B cell (primary cell): ENCODE data around the gene SGSM1. TPM values are rescaled to one million over a fixed set of nuclear protein-coding genes. Genes with fewer than 3 reads are reported as not detected.

ENCODE experiments used
- ATAC-seq: fragments of 200-7000 bp; cut with Tn5 transposase; one replicate; pipeline ENCODE4 v1.10.0; 2021; ENCODE audit warnings: low read depth, mild to moderate bottlenecking, moderate number of reproducible peaks, moderate library complexity
- CTCF ChIA-PET: fragments of 350-600 bp; sonication (Branson Sonifier 250); formaldehyde crosslinking; loops from one replicate; lab custom pipeline; 2021; ENCODE audit warnings: antibody characterized with exemption, inconsistent platforms; lab: Charles Lee
- POLR2A ChIA-PET: fragments of 350-600 bp; sonication (Branson Sonifier 250); formaldehyde crosslinking; loops from one replicate; lab custom pipeline; 2021; ENCODE audit warnings: antibody characterized with exemption; lab: Charles Lee
- DNase-seq: peaks from one replicate; pipeline ENCODE4 v3.0.0; 2013
- H2AFZ ChIP-seq: 2 replicates; pipeline ENCODE4 v1.6.1; 2012; ENCODE audit warnings: mild to moderate bottlenecking, low read depth, low read length; ENCODE audit not compliant: insufficient read depth, poor library complexity, severe bottlenecking
- H3K27ac ChIP-seq, 2 donors: 1 replicate in 1 of 2; 2 replicates in 1 of 2; pipeline ENCODE4 v1.5.1; 2012 to 2013; ENCODE audit warnings: low read length in 2 of 2, mild to moderate bottlenecking in 2 of 2, moderate library complexity in 1 of 2
- H3K27me3 ChIP-seq, 4 experiments: fragments of 200-600 bp in 1 of 4; sonication (generic) in 1 of 4; replicated peaks in 1 of 4; 1 replicate in 2 of 4; 2 replicates in 2 of 4; pipeline versions ENCODE4 v1.6.1 to v1.7.0; 2013 to 2016; ENCODE audit warnings: low read length in 3 of 4, mild to moderate bottlenecking in 2 of 4, mixed read lengths in 1 of 4, moderate library complexity in 1 of 4; ENCODE audit not compliant: insufficient read depth in 4 of 4, control insufficient read depth in 3 of 4; ENCODE audit errors: control extremely low read depth in 1 of 4
- H3K36me3 ChIP-seq, 2 experiments: replicated peaks in 1 of 2; 1 replicate in 1 of 2; 2 replicates in 1 of 2; pipeline versions ENCODE4 v1.6.1 to v1.7.1; 2013; ENCODE audit warnings: low read length in 1 of 2; ENCODE audit not compliant: insufficient read depth in 2 of 2, control insufficient read depth in 1 of 2; ENCODE audit errors: control extremely low read depth in 1 of 2, extremely low read depth in 1 of 2
- H3K4me1 ChIP-seq, 2 donors: fragments of 200-600 bp in 1 of 2; sonication (generic) in 1 of 2; 1 replicate in 1 of 2; 2 replicates in 1 of 2; pipeline versions ENCODE4 v1.5.1 to v1.6.1; 2013 to 2017; ENCODE audit warnings: low read length in 2 of 2; ENCODE audit not compliant: control insufficient read depth in 2 of 2, insufficient read depth in 2 of 2
- H3K4me2 ChIP-seq: replicated peaks from 2 replicates; pipeline ENCODE3; 2012; ENCODE audit warnings: mild to moderate bottlenecking, low read depth, low read length; ENCODE audit not compliant: poor library complexity, severe bottlenecking
- H3K4me3 ChIP-seq, 5 experiments: fragments of 200-600 bp in 1 of 5; sonication (generic) in 1 of 5; 1 replicate in 3 of 5; 2 replicates in 2 of 5; pipeline versions ENCODE4 v1.5.1 to v1.7.0; 2011 to 2016; ENCODE audit warnings: low read length in 4 of 5, mild to moderate bottlenecking in 4 of 5, low read depth in 2 of 5, control low read depth in 1 of 5, moderate library complexity in 1 of 5; ENCODE audit not compliant: insufficient read depth in 1 of 5; ENCODE audit errors: control extremely low read depth in 1 of 5, extremely low read depth in 1 of 5
- H3K79me2 ChIP-seq: fragments of 200-600 bp; sonication (generic); one replicate; pipeline ENCODE4 v1.6.0; 2016; ENCODE audit warnings: low read length; ENCODE audit not compliant: control insufficient read depth, insufficient read depth
- H3K9ac ChIP-seq: fragments of 200-600 bp; sonication (generic); 2 replicates; pipeline ENCODE4 v1.6.1; 2017; ENCODE audit warnings: mild to moderate bottlenecking, low read length, moderate library complexity
- H3K9me3 ChIP-seq, 3 donors: one replicate each; pipeline versions ENCODE4 v1.6.1 to v1.7.1; 2013; ENCODE audit warnings: low read length in 2 of 3; ENCODE audit not compliant: control insufficient read depth in 2 of 3, insufficient read depth in 1 of 3; ENCODE audit errors: control extremely low read depth in 1 of 3
- H4K20me1 ChIP-seq: 2 replicates; pipeline ENCODE4 v1.6.0; 2012; ENCODE audit warnings: mild to moderate bottlenecking, low read length; ENCODE audit not compliant: insufficient read depth, control insufficient read depth, poor library complexity, severe bottlenecking
- H3K27ac Mint-ChIP-seq: one replicate; pipeline ENCODE4 v1.8.0; 2021; ENCODE audit warnings: mixed read lengths
- H3K27me3 Mint-ChIP-seq: one replicate; pipeline ENCODE4 v1.8.0; 2021; ENCODE audit warnings: mixed read lengths
- H3K4me1 Mint-ChIP-seq: one replicate; pipeline ENCODE4 v1.8.0; 2021; ENCODE audit warnings: mixed read lengths
- H3K4me3 Mint-ChIP-seq: one replicate; pipeline ENCODE4 v1.8.0; 2021; ENCODE audit warnings: mixed read lengths
- H3K9me3 Mint-ChIP-seq: one replicate; pipeline ENCODE4 v1.8.0; 2022; ENCODE audit warnings: mixed read lengths; ENCODE audit not compliant: insufficient read depth
- CTCF ChIP-seq: fragments of 200-600 bp; IDR thresholded peaks from one replicate; pipeline ENCODE4 v1.8.0; 2022; ENCODE audit warnings: antibody characterized with exemption, mild to moderate bottlenecking
- EZH2 ChIP-seq: IDR thresholded peaks from 2 replicates; pipeline ENCODE4 v1.6.1; 2012; ENCODE audit warnings: borderline replicate concordance, low read depth, mild to moderate bottlenecking, moderate library complexity, low read length; ENCODE audit not compliant: insufficient read depth, poor library complexity, severe bottlenecking
- WGBS: methylation state at CpG from one replicate; pipeline ENCODE4 v1.1.5; 2013; ENCODE audit warnings: missing lambda C conversion rate; ENCODE audit not compliant: insufficient coverage; 5-methylcytosine and 5-hydroxymethylcytosine counted together
- intact Hi-C: fragments of 100-400 bp; cut with micrococcal nuclease; formaldehyde crosslinking; loops from one replicate; pipeline ENCODE4 v1.10.0; 2022
- polyA plus RNA-seq: library from polyadenylated mRNA; depleted of rRNA; stranded (reverse); fragments of >200 nt; gene quantifications from 2 replicates; pipeline ENCODE4 v1.2.3, GENCODE V29; 2012
- total RNA-seq, 2 donors: library from RNA; stranded (reverse); fragments of 120-200 nt in 1 of 2; gene quantifications; 1 replicate in 1 of 2; 2 replicates in 1 of 2; pipeline versions ENCODE4 v1.2.3 to v1.2.4, GENCODE V29; 2013 to 2022

SGSM1 gene
- total and polyA plus RNA-seq, 2 donors (not counting 1 experiment from before 2014, with no cell fraction given): 0.91 to 1.3 TPM

- TF ChIP-seq EZH2 (no peak), CTCF (no peak)
- no peaks in the 10 kb centered on the region for H3K36me3 ChIP-seq
- H2AFZ ChIP-seq: no peak overlapping the region
- H3K4me1 Mint-ChIP-seq: peaks cover 10% of the 10 kb centered on the region
- ChIA-PET CTCF (no interaction called here), POLR2A (no interaction called here)
- H3K4me1 ChIP-seq: peaks cover 9 to 11% of the 10 kb centered on the region in 2 donors
- no peak overlapping the region for H3K4me3 ChIP-seq
- H3K79me2 ChIP-seq: no peaks in the 10 kb centered on the region
- ATAC-seq (no peak), DNase-seq (no peak)
- H3K4me2 ChIP-seq: no peak overlapping the region
- no peak overlapping the region for H3K27ac Mint-ChIP-seq
- H3K4me3 Mint-ChIP-seq: no peak overlapping the region
- WGBS: 58% methylated on average over 1 of the region's 2 CpGs
- peaks cover 35% of the 10 kb centered on the region for H3K27me3 Mint-ChIP-seq
- peaks cover 0 to 30% (median 6%) of the 10 kb centered on the region in 4 experiments for H3K27me3 ChIP-seq
- no peak overlapping the region for H3K27ac ChIP-seq
- H3K9me3 ChIP-seq: peaks cover 0 to 17% (median 0%) of the 10 kb centered on the region in 3 donors
- intact Hi-C loops: no loop called here
- no peak overlapping the region for H3K9ac ChIP-seq
- no peaks in the 10 kb centered on the region for H4K20me1 ChIP-seq
- no peaks in the 10 kb centered on the region for H3K9me3 Mint-ChIP-seq
These were observed 151.0 kb downstream of the SGSM1 start for GRCh38 chr22:24957043-24957442.

- H4K20me1 ChIP-seq: no peaks in the 10 kb centered on the region
- WGBS: 88% methylated on average over 11 of the region's 11 CpGs
- no peak overlapping the region for H2AFZ ChIP-seq
- no peak overlapping the region for H3K4me2 ChIP-seq
- H3K27me3 ChIP-seq: peaks cover 0 to 6% (median 0%) of the 10 kb centered on the region in 4 experiments
- TF ChIP-seq EZH2 (no peak), CTCF (no peak)
- H3K9ac ChIP-seq: no peak overlapping the region
- H3K4me1 Mint-ChIP-seq: no peaks in the 10 kb centered on the region
- no peaks in the 10 kb centered on the region for H3K4me1 ChIP-seq
- no peak overlapping the region for H3K4me3 Mint-ChIP-seq
- no peaks in the 10 kb centered on the region for H3K36me3 ChIP-seq
- H3K4me3 ChIP-seq: no peak overlapping the region
- no peak for ATAC-seq
- no peak overlapping the region for H3K27ac ChIP-seq
- no peaks in the 10 kb centered on the region for H3K9me3 Mint-ChIP-seq
- peaks cover 0 to 3% (median 0%) of the 10 kb centered on the region in 3 donors for H3K9me3 ChIP-seq
- H3K79me2 ChIP-seq: no peaks in the 10 kb centered on the region
- no peak for DNase-seq
- H3K27me3 Mint-ChIP-seq: peaks cover 10% of the 10 kb centered on the region
- CTCF ChIA-PET: no interaction called here
- intact Hi-C loops: no loop called here
- H3K27ac Mint-ChIP-seq: no peak overlapping the region
- POLR2A ChIA-PET: interaction anchor here (0.6 kb wide), 1 partner anchor 22 kb away, joined by 11 read pairs; no protein-coding TSS in a partner anchor
These were observed 155.3 kb downstream of the SGSM1 start for GRCh38 chr22:24961217-24961844.
